Osteocyte (in vitro differentiated cells): ENCODE data around the gene DIP2C. TPM values are rescaled to one million over a fixed set of nuclear protein-coding genes. Genes with fewer than 3 reads are reported as not detected.

ENCODE experiments used
- DNase-seq: peaks from one replicate; pipeline ENCODE4 v3.0.0; 2021; ENCODE audit warnings: mixed read lengths; ENCODE audit not compliant: unreplicated experiment; ENCODE audit errors: extremely low spot score
- H3K27ac Mint-ChIP-seq: one replicate; pipeline ENCODE4 v1.8.0; 2021; ENCODE audit warnings: mild to moderate bottlenecking, mixed read lengths; ENCODE audit not compliant: unreplicated experiment
- H3K27me3 Mint-ChIP-seq: one replicate; pipeline ENCODE4 v1.8.0; 2021; ENCODE audit warnings: mixed read lengths; ENCODE audit not compliant: unreplicated experiment
- H3K36me3 Mint-ChIP-seq: one replicate; pipeline ENCODE4 v1.8.0; 2021; ENCODE audit warnings: mixed read lengths; ENCODE audit not compliant: unreplicated experiment
- H3K4me1 Mint-ChIP-seq: one replicate; pipeline ENCODE4 v1.8.0; 2021; ENCODE audit warnings: mixed read lengths; ENCODE audit not compliant: unreplicated experiment
- H3K4me3 Mint-ChIP-seq: one replicate; pipeline ENCODE4 v1.8.0; 2021; ENCODE audit warnings: mild to moderate bottlenecking, moderate library complexity, mixed read lengths; ENCODE audit not compliant: unreplicated experiment
- H3K9me3 Mint-ChIP-seq: one replicate; pipeline ENCODE4 v1.8.0; 2021; ENCODE audit warnings: mixed read lengths; ENCODE audit not compliant: unreplicated experiment
- total RNA-seq: library from RNA; stranded (reverse); gene quantifications from 2 replicates; pipeline ENCODE4 v1.2.1, GENCODE V29; 2021
- TF ChIP-seq, protein P1 (sequence below): fragments of 200-600 bp; sonication (generic); IDR thresholded peaks from 2 replicates; pipeline ENCODE4 v1.5.0; 2021; ENCODE audit warnings: antibody characterized with exemption, mild to moderate bottlenecking, moderate library complexity

DIP2C gene
- total RNA-seq, 1 donor from 2014 or later: 36.8 TPM

GRCh38 chr10:595473-595872, 94.0 kb downstream of the DIP2C start:
- no peak overlapping the region for H3K27ac Mint-ChIP-seq
- DNase-seq: no peak
- peaks cover 4% of the 10 kb centered on the region for H3K36me3 Mint-ChIP-seq
- TF ChIP-seq, protein P1, sequence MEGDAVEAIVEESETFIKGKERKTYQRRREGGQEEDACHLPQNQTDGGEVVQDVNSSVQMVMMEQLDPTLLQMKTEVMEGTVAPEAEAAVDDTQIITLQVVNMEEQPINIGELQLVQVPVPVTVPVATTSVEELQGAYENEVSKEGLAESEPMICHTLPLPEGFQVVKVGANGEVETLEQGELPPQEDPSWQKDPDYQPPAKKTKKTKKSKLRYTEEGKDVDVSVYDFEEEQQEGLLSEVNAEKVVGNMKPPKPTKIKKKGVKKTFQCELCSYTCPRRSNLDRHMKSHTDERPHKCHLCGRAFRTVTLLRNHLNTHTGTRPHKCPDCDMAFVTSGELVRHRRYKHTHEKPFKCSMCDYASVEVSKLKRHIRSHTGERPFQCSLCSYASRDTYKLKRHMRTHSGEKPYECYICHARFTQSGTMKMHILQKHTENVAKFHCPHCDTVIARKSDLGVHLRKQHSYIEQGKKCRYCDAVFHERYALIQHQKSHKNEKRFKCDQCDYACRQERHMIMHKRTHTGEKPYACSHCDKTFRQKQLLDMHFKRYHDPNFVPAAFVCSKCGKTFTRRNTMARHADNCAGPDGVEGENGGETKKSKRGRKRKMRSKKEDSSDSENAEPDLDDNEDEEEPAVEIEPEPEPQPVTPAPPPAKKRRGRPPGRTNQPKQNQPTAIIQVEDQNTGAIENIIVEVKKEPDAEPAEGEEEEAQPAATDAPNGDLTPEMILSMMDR: no peak
- H3K4me3 Mint-ChIP-seq: no peak overlapping the region
- no peaks in the 10 kb centered on the region for H3K27me3 Mint-ChIP-seq
- no peaks in the 10 kb centered on the region for H3K9me3 Mint-ChIP-seq
- H3K4me1 Mint-ChIP-seq: peaks cover 42% of the 10 kb centered on the region

DNA sequence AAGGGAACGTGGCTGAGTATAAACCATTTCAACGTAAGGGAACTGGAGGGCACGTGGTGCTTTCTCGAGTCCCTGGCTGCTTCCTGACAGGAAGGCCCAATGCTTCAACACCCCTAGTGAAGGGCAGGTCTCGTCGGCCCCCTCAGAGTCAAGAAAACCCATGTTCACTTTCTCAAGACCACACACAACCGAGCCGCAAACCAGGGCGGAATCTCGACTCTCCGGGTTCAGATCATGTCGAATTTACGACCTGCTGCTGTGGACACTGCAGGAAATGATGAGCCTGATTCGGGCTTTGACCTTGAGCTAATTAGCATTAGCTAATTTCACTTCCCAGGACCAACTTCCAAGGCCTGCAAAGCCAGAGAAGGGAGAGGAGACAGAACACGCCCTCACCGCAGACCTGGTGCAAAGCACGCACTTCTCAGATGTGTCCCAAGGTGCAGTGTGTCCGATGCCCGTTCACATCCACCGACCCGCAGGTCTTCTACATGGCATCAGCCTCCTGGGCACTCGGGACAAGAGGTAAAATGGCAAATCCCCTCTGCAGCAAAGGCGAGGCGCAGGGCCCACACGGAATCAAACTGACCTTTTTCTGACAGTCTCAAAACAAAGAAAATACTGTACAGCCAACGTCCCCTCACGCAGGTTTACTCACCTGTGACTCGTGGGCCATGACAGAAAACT, 94.7 kb downstream of the DIP2C start:
- Mint-ChIP-seq H3K27ac (no peak overlapping the region), H3K27me3 (no peaks in the 10 kb centered on the region), H3K36me3 (peaks cover 5% of the 10 kb centered on the region), H3K4me3 (no peak overlapping the region), H3K4me1 (peaks cover 43% of the 10 kb centered on the region), H3K9me3 (no peaks in the 10 kb centered on the region)
- TF ChIP-seq, protein P1: no peak
- no peak for DNase-seq

DNA sequence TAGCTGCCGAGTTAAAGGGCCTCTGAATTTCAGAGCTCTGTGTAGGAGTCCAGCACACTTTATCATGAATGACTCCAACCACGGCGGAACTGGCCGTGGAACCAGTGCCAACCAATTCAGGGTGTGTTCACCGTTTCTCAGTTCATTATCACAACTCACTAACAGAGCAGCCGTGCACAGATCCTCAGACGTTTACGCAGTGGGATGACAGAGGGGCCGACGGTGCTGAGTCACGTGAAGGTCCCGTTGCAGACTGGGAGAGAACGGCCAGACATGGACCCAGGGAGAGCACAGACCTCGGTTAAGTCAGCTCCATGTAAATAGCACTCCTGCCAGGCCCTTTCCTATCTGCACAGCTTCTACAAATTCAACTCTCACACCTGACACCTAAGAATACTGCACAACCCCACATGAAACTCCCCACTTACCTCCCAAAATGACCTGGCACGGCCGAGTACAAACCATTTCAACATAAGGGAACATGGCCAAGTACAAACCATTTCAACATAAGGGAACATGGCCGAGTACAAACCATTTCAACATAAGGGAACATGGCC, 95.5 kb downstream of the DIP2C start:
- DNase-seq: no peak
- peaks cover 41% of the 10 kb centered on the region for H3K4me1 Mint-ChIP-seq
- no peaks in the 10 kb centered on the region for H3K27me3 Mint-ChIP-seq
- peaks cover 5% of the 10 kb centered on the region for H3K36me3 Mint-ChIP-seq
- TF ChIP-seq, protein P1: no peak
- no peaks in the 10 kb centered on the region for H3K9me3 Mint-ChIP-seq
- no peak overlapping the region for H3K27ac Mint-ChIP-seq
- H3K4me3 Mint-ChIP-seq: no peak overlapping the region

DNA sequence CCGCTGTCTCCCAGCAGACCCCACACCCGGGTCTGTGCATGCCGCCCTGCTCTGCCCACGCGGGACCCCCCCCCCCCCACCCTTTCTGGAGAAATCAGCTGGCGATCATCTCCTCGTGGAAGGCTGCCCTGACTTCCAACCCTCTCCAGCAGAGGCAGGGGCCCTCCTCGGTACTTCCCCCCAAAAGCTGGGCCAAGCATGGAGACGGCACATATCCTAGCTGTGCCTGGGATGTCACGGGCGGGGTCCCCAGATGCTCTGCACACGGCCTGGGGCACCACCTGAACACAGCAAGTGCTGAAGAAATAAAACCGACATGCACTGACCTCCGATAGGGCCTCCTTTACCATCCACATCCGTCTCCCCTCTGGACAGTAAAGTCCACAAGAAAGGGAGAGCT, 96.0 kb downstream of the DIP2C start:
- H3K27me3 Mint-ChIP-seq: no peaks in the 10 kb centered on the region

GRCh38 chr10:593016-593415, 96.5 kb downstream of the DIP2C start:
- H3K4me3 Mint-ChIP-seq: no peak overlapping the region
- peaks cover 5% of the 10 kb centered on the region for H3K36me3 Mint-ChIP-seq
- no peak overlapping the region for H3K27ac Mint-ChIP-seq
- H3K4me1 Mint-ChIP-seq: peaks cover 36% of the 10 kb centered on the region
- no peaks in the 10 kb centered on the region for H3K9me3 Mint-ChIP-seq
- DNase-seq: no peak
- TF ChIP-seq, protein P1: no peak
- no peaks in the 10 kb centered on the region for H3K27me3 Mint-ChIP-seq

More for the DNA sequence above, 96.0 kb downstream of the DIP2C start:
- H3K4me1 Mint-ChIP-seq: peaks cover 36% of the 10 kb centered on the region
- no peaks in the 10 kb centered on the region for H3K9me3 Mint-ChIP-seq
- no peak overlapping the region for H3K4me3 Mint-ChIP-seq
- peaks cover 5% of the 10 kb centered on the region for H3K36me3 Mint-ChIP-seq
- TF ChIP-seq, protein P1: no peak
- DNase-seq: no peak
- no peak overlapping the region for H3K27ac Mint-ChIP-seq
